GM12801 (cell line): ENCODE results near the gene NRXN3.

Experiments used
- CTCF ChIP-seq: IDR thresholded peaks from one replicate; pipeline ENCODE4 v1.5.1; 2011; ENCODE audit warnings: control low read depth; ENCODE audit not compliant: insufficient read length; ENCODE audit errors: extremely low read depth

NRXN3 gene

GRCh38 chr14:79325557-79325956 is 1155.4 kb downstream of the NRXN3 start:
- TF ChIP-seq CTCF = no peak

- TF ChIP-seq CTCF = no peak
Observed at GRCh38 chr14:79328863-79329262, 1158.7 kb downstream of the NRXN3 start.

- no peak for TF ChIP-seq CTCF
Observed at GRCh38 chr14:79331830-79332229, 1161.7 kb downstream of the NRXN3 start.

GRCh38 chr14:79332504-79333197 is 1162.5 kb downstream of the NRXN3 start:
- TF ChIP-seq CTCF = no peak

- TF ChIP-seq CTCF = no peak
Observed at GRCh38 chr14:79333198-79333546, 1163.0 kb downstream of the NRXN3 start.

GRCh38 chr14:79334272-79334671 is 1164.1 kb downstream of the NRXN3 start:
- no peak for TF ChIP-seq CTCF

GRCh38 chr14:79337761-79338160 is 1167.6 kb downstream of the NRXN3 start:
- no peak for TF ChIP-seq CTCF
